Pancreas (tissue), 10 donors: ENCODE data around the gene CRACR2B. TPM values are rescaled to one million over a fixed set of nuclear protein-coding genes. Genes with fewer than 3 reads are reported as not detected.

Experiments used
- ATAC-seq, 4 donors: fragments of 200-7000 bp; cut with Tn5 transposase; one replicate each; pipeline versions ENCODE4 v1.8.0 to v1.9.1; 2020; ENCODE audit warnings: mild to moderate bottlenecking in 4 of 4, moderate library complexity in 4 of 4
- DNase-seq, 6 donors: peaks; one replicate each; pipeline ENCODE4 v3.0.0-alpha.2; 2020
- FAIRE-seq: peaks from 2 replicates; lab custom pipeline; 2012; peaks lifted over from hg19 to GRCh38; lab: Jason Lieb, UNC
- H3K27ac ChIP-seq, 4 donors: fragments of 200-600 bp; sonication (generic); 1 replicate in 3 of 4; 2 replicates in 1 of 4; pipeline versions ENCODE4 v1.5.0 to v1.8.0; 2020
- H3K27me3 ChIP-seq, 4 donors: fragments of 200-600 bp; one replicate each; pipeline ENCODE4 v1.8.0; 2021
- H3K36me3 ChIP-seq, 3 donors: fragments of 200-600 bp; sonication (generic) in 1 of 3; one replicate each; pipeline versions ENCODE4 v1.5.0 to v1.8.0; 2020 to 2021
- H3K4me1 ChIP-seq, 3 donors: fragments of 200-600 bp; one replicate each; pipeline ENCODE4 v1.8.0; 2021
- H3K4me3 ChIP-seq, 4 donors: fragments of 200-600 bp; sonication (generic) in 2 of 4; one replicate each; pipeline versions ENCODE4 v1.5.0 to v1.8.0; 2020 to 2021
- H3K9me3 ChIP-seq, 4 donors: fragments of 200-600 bp; one replicate each; pipeline ENCODE4 v1.8.0; 2021
- WGBS, 2 donors: extraction: QIAGEN DNeasy Blood & Tissue Kit; methylation state at CpG; one replicate each; pipeline ENCODE4 v1.1.7; 2013; 5-methylcytosine and 5-hydroxymethylcytosine counted together
- intact Hi-C, 3 donors: fragments of 100-400 bp; cut with DNase I; formaldehyde crosslinking; loops; one replicate each; pipeline versions ENCODE4 v1.11.1 to v1.14.2; 2022
- polyA plus RNA-seq, 2 donors: library from polyadenylated mRNA; stranded (reverse); fragments of 200-250 nt; gene quantifications; one replicate each; pipeline ENCODE4 v1.2.3, GENCODE V29; 2013
- total RNA-seq, 6 donors: library from RNA; stranded (reverse); fragmentation: NEBNext Ultra II Directional in 4 of 6; extraction: Animal tissue kit (Norgen Biotek cat#: 25700) in 4 of 6; gene quantifications; one replicate each; pipeline versions ENCODE4 v1.2.1 to v1.2.4, GENCODE V29; 2021 to 2023
- TF ChIP-seq, protein P1 (sequence below), 4 donors: fragments of 200-600 bp; sonication (generic) in 3 of 4; IDR thresholded peaks; one replicate each; pipeline versions ENCODE4 v1.5.0 to v1.8.0; 2021; ENCODE audit warnings: antibody characterized with exemption in 4 of 4
- donor health status: healthy with polysubstance abuse.
- donor health status: DM: no; HTN: no; CAD: no; lungs with moderate emphysema.
- donor health status: DM: no; HTN: no; CAD: no.
- donor health status: control.
- donor health status: control.
- donor health status: Bipolar disorder and iron deficiency.
- donor health status: DM: yes; HTN: yes; CAD: no.
- donor health status: DM: no; HTN: no; CAD: no.
- donor health status: DM: no; HTN: no; CAD: no.
- donor health status: DM: yes; HTN: yes; CAD: no.

CRACR2B gene
- total and polyA plus RNA-seq, 8 donors = 60.6 to 378 (median 125) TPM

DNA sequence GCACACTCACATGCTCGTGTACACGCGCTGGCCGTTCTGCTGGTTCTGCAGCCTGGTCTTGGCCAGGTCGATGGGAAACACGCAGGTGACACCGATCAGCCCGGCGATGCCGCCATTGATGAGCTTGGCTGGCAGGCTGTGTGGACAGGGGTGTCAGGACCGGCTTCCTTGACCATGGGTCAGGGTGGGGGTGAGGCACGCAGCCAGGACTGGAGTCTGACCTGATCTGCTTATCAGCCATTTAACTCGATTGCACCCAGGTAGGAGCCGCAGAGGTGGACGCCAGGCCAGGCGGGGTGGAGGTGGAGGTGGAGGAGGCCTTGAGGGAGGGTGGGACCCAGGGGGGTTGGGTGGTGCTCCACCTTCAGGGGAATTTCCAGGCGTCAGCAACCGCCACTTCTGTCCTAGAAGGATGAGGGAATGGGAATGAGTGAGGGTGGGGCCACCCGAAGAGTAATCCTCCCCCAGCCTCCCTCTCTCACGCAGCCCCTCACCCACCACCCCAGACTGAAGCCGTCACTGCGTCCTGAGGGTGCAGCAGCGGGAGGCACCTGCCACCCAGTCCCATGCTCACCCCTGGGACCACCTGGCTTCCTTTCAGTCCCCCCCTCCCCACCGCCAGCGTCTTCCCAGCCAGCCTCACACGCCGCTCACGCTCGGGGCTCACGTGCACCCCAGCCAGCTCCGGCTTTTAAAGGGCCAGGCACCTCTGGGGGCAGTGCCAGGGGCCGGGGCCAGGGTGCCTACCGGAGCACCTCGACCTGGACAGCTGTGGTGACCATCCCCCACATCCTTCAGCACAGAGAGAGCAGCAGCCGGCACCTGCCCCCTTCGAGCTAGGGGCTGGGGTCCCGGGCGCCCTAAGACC is 32.7 kb upstream of the CRACR2B start:
- intact Hi-C loops = no loop called here
- 10 to 14% methylated on average over 36 to 38 of the region's 38 CpGs for WGBS, 2 donors

DNA sequence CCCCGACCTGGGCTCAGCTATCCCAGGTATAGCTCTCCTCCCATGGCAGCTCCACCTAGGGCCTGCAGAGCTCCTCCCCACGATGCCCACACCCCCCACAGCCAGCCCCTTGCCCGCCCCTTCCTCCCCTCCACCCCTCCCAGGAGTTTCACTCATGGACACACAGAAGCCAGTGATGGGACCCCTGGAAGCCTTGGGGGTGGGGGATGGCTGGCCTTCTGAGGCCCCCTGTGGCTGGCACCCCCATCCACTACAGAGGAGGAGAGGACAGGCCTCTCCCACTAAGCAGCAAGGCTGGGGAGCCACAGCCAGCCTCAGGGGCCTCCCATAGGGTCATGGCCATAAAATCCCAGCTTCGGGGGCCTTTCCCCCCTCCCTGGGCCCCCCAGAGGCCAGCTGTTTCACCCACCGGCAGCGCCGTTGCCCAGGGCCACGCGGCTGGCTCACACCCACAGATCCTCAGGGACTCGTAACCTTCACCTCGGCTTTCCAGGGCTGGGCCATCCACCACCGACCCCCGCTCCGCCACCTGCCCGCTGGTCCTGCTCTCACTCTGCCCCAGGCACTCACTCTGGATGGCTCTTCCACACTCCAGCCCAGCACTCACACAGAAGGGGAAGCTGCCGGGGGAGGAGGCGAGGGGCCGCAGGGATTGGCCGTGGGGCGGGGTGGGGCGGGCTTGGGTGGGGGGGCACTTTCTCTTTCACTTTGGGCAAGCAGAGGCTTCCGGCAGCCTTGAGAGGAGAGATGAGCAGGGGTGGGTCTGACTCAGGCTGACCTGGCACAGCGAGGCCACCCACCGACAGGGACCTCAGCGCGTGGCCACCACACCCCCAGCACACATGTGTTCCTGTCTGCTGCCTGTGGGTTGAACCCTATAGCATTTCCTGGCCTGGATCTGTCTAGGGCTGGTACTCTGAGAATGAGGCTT is 31.8 kb upstream of the CRACR2B start:
- Histone ChIP-seq H3K27ac (peak overlapping the region; percentile 86 to 90 (median 88)), H3K36me3 (peaks cover 0 to 14% (median 4%) of the 10 kb centered on the region in 3 donors), H3K4me3 (peak overlapping the region; percentile 42 to 85 (median 66)), H3K27me3 (no peaks in the 10 kb centered on the region), H3K9me3 (no peaks in the 10 kb centered on the region), H3K4me1 (peaks cover 8 to 17% (median 8%) of the 10 kb centered on the region in 3 donors)
- DNase-seq (peak; percentile 74 to 89 (median 80)), FAIRE-seq (no peak), ATAC-seq (peak; percentile 38 to 61 (median 58))
- 1 to 4% methylated on average over 26 of the region's 26 CpGs for WGBS, 2 donors
- intact Hi-C loops = no loop called here
- TF ChIP-seq, protein P1, sequence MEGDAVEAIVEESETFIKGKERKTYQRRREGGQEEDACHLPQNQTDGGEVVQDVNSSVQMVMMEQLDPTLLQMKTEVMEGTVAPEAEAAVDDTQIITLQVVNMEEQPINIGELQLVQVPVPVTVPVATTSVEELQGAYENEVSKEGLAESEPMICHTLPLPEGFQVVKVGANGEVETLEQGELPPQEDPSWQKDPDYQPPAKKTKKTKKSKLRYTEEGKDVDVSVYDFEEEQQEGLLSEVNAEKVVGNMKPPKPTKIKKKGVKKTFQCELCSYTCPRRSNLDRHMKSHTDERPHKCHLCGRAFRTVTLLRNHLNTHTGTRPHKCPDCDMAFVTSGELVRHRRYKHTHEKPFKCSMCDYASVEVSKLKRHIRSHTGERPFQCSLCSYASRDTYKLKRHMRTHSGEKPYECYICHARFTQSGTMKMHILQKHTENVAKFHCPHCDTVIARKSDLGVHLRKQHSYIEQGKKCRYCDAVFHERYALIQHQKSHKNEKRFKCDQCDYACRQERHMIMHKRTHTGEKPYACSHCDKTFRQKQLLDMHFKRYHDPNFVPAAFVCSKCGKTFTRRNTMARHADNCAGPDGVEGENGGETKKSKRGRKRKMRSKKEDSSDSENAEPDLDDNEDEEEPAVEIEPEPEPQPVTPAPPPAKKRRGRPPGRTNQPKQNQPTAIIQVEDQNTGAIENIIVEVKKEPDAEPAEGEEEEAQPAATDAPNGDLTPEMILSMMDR (IDR thresholded peaks at IDR 0.05) = no peak

More for the DNA sequence above, 32.7 kb upstream of the CRACR2B start:
- peaks cover 8 to 17% (median 8%) of the 10 kb centered on the region in 3 donors for H3K4me1 ChIP-seq
- H3K9me3 ChIP-seq = no peaks in the 10 kb centered on the region
- peaks cover 0 to 14% (median 4%) of the 10 kb centered on the region in 3 donors for H3K36me3 ChIP-seq
- peak overlapping the region; percentile 86 to 90 (median 88) for H3K27ac ChIP-seq
- H3K4me3 ChIP-seq = peak overlapping the region; percentile 42 to 85 (median 66)
- no peak for FAIRE-seq
- peak; percentile 88 to 97 (median 94) for DNase-seq
- TF ChIP-seq, protein P1 (IDR thresholded peaks at IDR 0.05) = no peak
- ATAC-seq = peak; percentile 46 to 51 (median 49)
- no peaks in the 10 kb centered on the region for H3K27me3 ChIP-seq

DNA sequence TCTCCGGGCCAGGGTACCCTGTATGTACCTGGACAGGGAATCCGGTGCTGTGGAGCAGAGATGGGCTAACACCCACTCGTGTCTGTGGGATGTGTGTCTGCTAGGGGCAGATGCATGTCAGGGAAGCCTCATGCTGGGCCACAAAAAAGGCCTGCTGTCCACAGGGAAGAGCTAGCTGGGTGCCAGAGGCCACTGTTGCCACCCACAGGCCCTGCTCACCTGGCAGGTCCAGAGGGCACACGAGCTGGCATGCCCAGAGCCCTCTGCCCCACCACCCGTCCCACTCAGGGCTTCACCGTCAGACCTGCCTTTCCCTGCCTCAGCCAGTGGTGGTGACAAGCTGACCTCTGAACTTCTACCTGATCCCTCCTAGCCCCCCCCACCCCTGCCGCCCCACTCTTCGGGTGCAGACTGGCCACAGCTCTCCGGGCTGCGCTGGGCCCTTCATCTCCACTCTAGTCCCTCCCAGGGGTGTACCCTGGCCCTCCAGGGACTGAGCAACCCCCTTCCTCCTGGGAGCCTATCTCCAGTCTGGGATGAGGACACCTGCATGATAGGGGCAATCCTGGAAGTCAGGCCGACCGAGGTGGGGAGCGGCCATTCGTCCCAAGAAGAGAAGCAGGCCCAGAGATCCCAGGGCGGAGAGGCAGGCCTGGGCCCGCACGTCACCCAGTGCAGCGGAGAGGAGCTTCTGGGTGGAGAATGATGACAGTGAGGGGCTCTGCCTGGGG is 31.0 kb upstream of the CRACR2B start:
- Histone ChIP-seq H3K27ac (peak overlapping the region; percentile 86 to 90 (median 88)), H3K4me1 (peaks cover 8 to 17% (median 8%) of the 10 kb centered on the region in 3 donors), H3K36me3 (peaks cover 0 to 10% (median 4%) of the 10 kb centered on the region in 3 donors), H3K9me3 (no peaks in the 10 kb centered on the region), H3K4me3 (peak overlapping the region; percentile 60 to 85 (median 70)), H3K27me3 (no peaks in the 10 kb centered on the region)
- TF ChIP-seq, protein P1 (IDR thresholded peaks at IDR 0.05) = no peak
- WGBS, 2 donors = 16% methylated on average over 17 to 18 of the region's 18 CpGs
- no peak for FAIRE-seq
- DNase-seq = peak in 2 of 6 donors; percentile 59 to 82
- ATAC-seq = no peak
- intact Hi-C loops = no loop called here

DNA sequence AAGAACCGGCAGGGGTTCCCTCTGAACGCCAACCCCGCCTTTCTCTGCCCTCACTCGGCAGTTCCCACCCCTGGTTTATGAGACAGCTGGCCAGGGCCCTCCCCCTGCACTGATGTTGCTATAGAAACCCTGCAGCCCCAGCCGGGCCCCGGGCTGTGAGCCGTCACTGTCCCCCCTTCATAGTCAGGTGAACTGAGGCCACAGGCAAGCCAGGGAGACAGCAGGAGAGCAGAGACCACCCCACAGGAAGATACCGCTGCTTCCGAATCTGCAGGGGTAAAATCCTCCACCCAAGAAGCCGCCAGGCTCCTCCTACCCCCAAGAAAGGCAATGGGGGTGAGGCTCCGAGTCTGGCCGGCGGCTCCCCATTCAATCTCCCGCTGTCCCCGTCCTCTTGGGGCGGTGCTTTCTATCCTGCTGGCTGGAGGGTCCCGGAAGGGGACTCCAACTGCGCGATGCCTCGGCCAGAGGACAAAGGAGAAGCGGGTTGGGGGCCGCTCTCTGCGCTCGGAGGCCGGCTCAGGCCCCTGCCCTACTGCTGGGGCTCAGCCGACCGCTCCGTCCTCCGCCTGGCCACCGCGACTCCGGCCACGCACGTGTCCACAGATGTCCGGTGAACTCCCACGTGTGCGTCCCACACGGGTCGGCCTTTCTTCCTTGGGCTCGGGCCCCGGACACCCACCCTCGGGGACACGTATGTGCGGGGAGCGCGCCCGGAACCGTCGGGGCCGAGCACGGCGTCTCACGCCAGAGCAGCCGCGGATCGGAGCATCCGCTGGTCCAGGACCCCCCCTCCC is 30.2 kb upstream of the CRACR2B start:
- WGBS, 2 donors = 0% methylated on average over 55 to 57 of the region's 57 CpGs
- Histone ChIP-seq H3K4me3 (peak overlapping the region; percentile 60 to 85 (median 70)), H3K27ac (peak overlapping the region; percentile 86 to 90 (median 88)), H3K36me3 (peaks cover 0 to 5% (median 0%) of the 10 kb centered on the region in 3 donors), H3K4me1 (peaks cover 8 to 17% (median 8%) of the 10 kb centered on the region in 3 donors), H3K27me3 (no peaks in the 10 kb centered on the region), H3K9me3 (no peaks in the 10 kb centered on the region)
- no peak for FAIRE-seq
- TF ChIP-seq, protein P1 (IDR thresholded peaks at IDR 0.05) = no peak
- peak; percentile 63 to 90 (median 75) for DNase-seq
- ATAC-seq = peak; percentile 2 to 60 (median 23)
- intact Hi-C loops = no loop called here
